ENCODE measurements around the gene IL1RL1.

DNA sequence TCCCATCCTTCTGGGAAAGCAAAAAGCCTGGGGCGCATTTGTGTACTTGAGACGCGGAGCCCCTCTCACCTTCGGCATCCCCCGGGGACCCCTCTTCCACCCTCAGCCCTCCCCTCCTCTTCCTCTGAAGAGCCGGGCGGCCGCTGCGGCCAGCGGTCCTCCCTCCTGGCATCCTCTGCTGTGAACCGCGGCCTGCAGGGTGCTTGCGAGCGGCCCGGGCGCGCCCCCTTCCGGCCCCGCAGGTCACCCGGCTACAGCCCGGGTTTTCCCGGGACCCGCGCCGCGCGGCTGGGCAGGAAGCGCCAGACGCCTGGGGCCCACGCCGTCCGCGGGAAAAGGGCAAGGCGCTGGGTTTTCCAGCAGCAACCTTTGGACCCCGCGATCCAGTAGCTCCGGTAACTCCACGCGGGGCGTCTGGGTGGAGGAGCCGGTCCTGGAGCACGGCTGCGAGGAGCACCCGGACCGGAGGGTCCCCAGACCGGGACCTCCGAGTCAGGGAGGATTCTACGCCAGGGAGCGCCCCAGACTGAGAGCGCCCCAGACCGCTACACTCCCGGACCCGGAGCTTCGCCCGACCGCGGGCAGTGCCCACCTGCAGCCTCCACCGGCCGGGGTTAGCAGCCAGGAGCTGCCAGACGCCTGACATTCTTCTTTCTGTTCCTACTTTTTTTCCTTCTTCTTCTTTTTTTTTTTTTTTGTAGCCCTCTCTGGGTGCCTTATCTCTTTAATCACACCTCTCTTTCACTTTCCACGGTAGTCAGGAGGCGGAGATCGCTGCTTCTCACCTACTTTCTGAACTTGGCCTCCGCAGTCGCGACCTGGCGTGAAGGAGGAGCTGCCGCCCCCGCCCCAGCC, 44.4 kb downstream of the IL1RL1 start, which contains the start of gene IL18R1:
- TF ChIP-seq TAF1 (IDR thresholded peaks at IDR 0.05; ENCODE audit: borderline replicate concordance, low read depth, low read length), result no peak
- no peak for TF ChIP-seq POLR2AphosphoS5 (IDR thresholded peaks at IDR 0.05; ENCODE audit: low read depth, low read length)
